Right forelimb (tissue), 1 donor: ENCODE data around the gene TUNAR.

Source experiments
- DNase-seq: peaks from one replicate; pipeline ENCODE4 v3.0.0-alpha.2; 2018

Gene TUNAR

GRCh38 chr14:95876761-95877538, at the start of gene TUNAR:
TUNAR (plus strand) TSS chr14:95876832.
- no peak for DNase-seq

DNA sequence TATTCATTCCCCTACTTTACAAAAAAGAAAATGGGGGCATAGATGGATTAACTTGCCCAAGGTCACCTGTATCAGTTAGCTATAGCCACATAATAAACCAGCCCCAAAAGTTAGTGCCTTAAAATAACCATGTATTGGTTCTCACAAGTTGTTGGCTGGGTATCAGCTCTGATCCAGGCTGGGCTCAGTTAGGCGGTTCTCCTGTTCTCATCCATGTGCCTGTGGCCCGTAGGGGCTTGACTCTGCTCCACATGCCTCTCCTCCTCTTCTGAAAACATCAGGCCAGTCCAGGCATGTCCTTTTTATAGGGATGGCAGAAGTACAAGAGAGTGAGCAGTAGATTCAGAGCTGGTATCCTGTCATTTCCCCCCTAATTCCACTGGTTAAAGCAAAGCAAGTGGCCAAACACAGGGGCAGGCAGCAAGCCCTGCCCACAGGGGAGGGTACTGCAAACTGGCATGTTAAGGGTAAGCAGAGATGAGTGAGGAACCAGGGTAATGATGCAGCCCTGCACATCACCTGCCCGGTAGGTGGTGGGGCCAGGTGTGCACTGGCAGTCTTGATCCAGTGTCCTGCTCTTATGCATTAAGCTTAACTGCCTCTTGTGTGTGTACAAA, 47.9 kb upstream of the TUNAR start:
- DNase-seq: no peak

GRCh38 chr14:95829321-95829720, 47.3 kb upstream of the TUNAR start:
- DNase-seq: no peak

GRCh38 chr14:95830386-95830785, 46.2 kb upstream of the TUNAR start:
- no peak for DNase-seq

DNA sequence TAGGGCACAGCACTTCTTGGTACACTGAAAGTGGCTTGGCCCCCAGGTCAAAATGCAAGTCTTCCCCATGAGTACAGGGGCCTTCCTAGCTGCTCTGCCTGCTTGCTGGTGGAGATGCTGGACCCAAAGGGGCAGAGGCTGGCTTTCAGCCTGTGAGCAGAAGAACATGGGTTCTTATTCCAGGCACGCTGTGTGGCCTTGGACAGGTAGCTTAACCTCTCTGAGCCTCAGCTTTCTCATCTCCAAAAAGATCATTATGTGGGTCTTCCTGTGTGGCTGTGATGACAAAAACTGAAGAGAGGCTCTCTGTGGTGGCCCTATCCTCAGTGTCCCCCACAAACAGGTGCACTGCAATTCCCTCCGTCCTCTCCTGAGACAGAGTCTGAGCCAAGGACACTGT, 45.6 kb upstream of the TUNAR start:
- DNase-seq: no peak

DNA sequence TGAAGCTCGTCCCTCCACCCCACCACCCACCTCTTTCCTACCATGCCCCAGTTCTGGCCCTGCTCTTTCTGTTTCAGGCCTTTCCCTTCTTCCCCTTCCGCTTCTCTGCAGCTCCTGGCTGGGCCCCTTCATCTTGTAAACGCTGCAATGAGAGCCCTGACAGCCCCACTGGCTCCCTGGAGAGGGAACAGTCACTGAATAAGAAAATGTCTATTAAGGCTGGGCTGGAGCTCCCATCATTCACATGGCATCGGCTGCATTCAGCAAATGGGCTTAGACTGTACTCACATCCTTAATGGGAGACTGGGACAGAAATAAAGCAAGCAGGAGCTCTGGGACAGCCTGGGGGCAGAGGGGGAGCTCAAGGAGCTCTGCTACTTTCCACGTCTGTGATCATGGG, 45.2 kb upstream of the TUNAR start:
- DNase-seq: no peak

- DNase-seq: no peak
These were observed 44.6 kb upstream of the TUNAR start for GRCh38 chr14:95832012-95832411.

- DNase-seq: no peak
These were observed 43.2 kb upstream of the TUNAR start for GRCh38 chr14:95833429-95833828.

GRCh38 chr14:95834496-95834895, 42.1 kb upstream of the TUNAR start:
- no peak for DNase-seq

DNA sequence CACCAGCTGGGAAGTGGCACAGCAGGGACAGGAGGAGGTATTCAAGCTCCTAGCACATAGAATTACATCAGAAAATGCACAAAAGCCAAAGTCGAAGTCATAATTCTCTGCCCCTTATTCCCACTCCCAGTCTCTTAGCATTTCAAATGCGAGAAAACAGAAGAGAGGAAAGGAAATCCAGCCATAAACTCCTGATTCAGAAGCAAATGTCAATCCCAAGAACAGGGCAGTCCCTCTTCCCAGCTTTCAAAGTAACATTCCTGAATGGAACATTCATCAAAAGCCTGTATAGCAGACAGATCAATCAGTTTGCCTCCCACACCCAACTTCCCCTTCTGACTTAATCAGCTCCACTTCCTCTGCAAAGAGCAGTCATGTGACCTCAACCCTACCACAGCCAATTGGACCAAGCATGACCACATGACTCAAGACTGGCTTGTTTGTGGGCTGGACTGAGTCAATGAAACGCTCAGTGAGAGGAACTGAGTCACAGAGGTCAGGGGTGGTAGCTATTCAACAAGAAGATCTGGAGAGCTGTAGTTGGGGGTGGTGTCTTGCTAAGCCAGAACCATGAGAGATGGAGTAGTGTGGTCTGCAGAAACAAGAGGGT, 41.4 kb upstream of the TUNAR start:
- DNase-seq: no peak

- DNase-seq: no peak
These were observed 37.8 kb upstream of the TUNAR start for GRCh38 chr14:95838862-95839261.

DNA sequence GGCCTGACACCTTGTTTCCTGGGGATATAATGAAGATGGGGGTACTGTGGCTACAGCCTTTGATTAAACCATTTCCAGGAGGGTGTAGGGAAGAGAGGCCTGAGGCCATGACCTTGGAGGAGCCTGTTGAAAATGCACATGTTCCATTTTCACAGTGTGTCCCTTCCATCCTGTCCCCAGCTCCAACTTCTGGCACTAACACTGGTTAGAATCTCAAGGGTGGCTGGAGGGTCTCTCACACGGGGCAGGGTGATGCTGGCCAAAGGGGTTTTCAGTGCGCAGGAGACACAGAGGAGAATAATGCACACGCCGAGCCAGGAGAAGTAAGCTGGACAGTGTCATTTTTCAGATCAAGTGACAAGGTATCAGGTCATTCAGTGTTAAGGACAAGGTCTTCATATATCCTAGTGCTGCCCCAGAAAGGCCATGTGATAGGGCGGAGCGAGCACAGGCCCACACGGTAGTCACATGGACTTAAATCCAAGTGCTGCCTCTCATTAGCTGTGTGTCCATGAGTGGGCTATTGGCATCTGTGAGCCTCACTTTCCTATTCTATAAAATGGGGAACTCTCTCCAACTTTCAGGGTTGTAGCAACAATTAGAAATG, 36.4 kb upstream of the TUNAR start:
- DNase-seq: no peak

GRCh38 chr14:95841668-95842067, 35.0 kb upstream of the TUNAR start:
- DNase-seq: no peak

GRCh38 chr14:95849761-95850160, 26.9 kb upstream of the TUNAR start:
- DNase-seq: no peak

GRCh38 chr14:95850429-95850828, 26.2 kb upstream of the TUNAR start:
- DNase-seq: no peak

DNA sequence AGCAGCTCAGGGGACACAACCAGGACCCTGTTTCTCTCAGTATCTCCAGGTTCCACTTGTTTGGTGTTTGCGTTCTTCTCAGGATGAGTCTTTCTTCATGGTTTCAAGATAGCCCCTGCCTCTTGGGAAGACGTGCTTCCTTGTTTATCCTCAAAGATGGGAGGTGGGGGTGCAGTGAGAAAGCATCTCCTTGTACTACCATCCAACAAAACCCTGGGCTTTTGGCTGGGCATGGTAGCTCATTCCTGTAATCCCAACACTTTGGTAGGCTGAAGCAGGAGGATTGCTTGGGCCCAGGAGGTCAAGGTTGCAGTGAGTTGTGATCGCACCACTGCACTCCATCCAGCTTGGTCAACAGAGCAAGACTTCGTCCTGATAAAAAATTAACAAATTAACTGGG, 21.0 kb upstream of the TUNAR start:
- DNase-seq: no peak

- no peak for DNase-seq
These were observed 19.4 kb upstream of the TUNAR start for GRCh38 chr14:95857275-95857674.

DNA sequence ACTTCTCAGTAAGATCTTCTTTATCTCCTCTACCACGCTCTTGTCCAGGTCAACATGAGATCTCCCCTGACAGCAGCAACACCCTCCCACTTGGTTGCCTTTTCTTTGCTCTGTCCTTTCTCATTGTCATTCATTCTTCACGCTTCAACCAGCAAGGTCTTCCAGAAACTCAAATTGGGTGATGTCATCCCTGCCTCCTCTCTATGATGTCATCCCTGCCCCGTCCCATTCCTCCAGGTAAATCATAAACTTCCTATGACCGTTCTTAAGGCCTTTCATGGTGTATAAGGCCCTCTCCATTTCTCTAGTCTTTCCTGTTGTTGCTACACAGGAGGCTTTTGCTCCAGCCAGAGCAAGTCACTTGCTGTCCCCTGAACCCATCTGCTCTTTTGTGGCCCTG, 17.7 kb upstream of the TUNAR start:
- DNase-seq: no peak

GRCh38 chr14:95862243-95862642, 14.4 kb upstream of the TUNAR start:
- no peak for DNase-seq

DNA sequence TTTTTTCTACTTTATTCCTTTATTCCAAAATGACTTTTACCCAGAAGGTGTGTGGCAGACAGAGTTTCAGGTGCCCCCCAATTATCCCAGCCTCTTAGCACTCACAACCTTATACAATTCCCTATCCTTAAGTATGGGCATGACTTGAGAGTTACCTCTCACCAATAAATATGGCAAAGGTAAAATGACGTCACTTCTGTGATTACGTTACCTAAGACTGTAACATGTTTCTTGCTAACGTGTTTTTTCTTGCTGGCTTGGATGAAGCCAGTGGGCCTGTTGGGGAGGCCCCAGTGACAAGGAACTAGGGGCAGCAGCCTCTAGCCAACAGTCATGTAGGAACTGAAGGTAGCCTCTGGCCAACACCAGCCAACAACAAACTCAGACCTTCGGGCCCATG, 13.3 kb upstream of the TUNAR start:
- DNase-seq: no peak

DNA sequence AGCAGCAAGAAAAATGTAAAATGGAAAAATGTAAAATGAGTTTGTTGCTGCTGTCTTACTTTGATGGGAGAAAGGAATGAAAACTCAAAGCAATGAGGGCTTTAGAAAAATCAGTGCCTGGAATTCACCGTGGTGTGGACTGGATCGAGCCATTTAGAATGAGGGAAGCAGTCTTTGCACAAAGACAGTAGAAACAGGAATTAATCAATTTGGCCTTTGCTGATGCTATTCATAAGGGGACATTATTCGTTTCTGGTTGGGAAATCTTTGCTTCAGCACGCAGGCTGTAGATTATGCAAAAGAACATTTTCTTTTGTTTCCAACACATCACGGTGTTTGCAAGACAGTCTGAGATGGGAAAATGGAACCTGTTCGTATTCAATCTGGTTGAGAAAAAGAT, 6.9 kb upstream of the TUNAR start:
- no peak for DNase-seq

DNA sequence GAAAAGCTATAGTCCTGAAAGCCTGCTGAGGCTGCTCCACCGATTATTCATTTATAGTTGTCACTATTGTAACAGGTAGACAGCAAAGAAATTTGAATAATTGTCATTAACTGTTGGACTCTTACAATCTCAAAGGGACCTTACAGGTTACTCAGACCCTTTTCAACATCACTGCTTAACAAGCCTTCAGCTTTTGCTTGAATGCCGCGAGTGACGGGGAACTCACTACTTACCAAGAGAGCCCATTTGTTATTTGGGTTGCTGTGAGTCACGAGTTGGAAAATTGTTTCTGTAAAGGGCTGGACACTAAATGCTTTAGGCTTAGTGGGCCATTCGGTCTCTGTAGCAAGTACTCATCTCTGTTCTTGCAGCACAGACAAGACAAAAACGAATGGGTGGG, 5.9 kb upstream of the TUNAR start:
- DNase-seq: no peak

- DNase-seq: no peak
These were observed 5.1 kb upstream of the TUNAR start for GRCh38 chr14:95871531-95871930.

DNA sequence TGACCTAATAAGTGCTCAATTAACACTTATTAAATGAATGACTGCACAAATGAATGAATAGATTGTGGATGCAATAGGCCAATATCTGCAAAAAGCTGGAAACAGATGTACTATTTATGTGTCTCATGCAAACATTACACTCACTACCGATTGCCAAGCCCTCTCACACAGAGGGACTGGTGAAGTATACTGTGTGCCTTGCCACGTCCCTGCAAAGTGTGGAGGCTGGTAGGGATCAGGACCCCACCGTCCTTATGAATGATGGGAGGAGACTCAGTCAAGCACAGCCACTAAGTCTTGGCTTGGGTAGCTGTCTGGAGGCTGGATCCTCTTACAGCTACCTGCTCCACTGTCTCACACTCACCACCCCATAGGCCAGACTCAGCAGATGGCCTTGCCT, 3.9 kb upstream of the TUNAR start:
- no peak for DNase-seq
